AG09319 (cell line): ENCODE results near the gene MYO3A.

Experiments used
- DNase-seq: peaks from one replicate; pipeline ENCODE4 v3.0.0-alpha.2; 2010; ENCODE audit warnings: low read depth; ENCODE audit errors: extremely low read depth
- TF ChIP-seq, protein P1 (sequence below): IDR thresholded peaks from 2 replicates; pipeline ENCODE4 v1.5.1; 2011; ENCODE audit warnings: low read depth, mild to moderate bottlenecking, inconsistent platforms, low read length, moderate library complexity

MYO3A gene

DNA sequence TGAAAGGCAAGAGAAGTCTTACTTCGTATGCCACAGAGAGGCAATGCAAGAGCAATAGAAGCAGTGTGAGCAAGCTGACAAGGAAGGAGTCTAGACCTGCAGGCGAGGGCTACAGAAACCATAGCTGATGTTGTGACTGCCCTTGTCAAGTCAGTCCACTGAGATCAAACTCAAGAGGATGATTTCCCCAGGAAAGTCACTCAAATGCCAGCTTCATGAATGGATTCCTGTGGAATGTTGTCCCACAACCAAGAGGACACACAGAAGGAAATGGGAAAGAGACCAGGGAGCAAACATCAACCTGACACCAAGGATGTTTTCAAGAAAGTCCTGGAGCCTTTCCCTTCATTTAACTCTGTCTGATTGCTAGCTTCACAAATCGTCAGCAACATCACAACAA, 204.6 kb downstream of the MYO3A start:
- TF ChIP-seq, protein P1, sequence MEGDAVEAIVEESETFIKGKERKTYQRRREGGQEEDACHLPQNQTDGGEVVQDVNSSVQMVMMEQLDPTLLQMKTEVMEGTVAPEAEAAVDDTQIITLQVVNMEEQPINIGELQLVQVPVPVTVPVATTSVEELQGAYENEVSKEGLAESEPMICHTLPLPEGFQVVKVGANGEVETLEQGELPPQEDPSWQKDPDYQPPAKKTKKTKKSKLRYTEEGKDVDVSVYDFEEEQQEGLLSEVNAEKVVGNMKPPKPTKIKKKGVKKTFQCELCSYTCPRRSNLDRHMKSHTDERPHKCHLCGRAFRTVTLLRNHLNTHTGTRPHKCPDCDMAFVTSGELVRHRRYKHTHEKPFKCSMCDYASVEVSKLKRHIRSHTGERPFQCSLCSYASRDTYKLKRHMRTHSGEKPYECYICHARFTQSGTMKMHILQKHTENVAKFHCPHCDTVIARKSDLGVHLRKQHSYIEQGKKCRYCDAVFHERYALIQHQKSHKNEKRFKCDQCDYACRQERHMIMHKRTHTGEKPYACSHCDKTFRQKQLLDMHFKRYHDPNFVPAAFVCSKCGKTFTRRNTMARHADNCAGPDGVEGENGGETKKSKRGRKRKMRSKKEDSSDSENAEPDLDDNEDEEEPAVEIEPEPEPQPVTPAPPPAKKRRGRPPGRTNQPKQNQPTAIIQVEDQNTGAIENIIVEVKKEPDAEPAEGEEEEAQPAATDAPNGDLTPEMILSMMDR, result no peak
- no peak for DNase-seq

DNA sequence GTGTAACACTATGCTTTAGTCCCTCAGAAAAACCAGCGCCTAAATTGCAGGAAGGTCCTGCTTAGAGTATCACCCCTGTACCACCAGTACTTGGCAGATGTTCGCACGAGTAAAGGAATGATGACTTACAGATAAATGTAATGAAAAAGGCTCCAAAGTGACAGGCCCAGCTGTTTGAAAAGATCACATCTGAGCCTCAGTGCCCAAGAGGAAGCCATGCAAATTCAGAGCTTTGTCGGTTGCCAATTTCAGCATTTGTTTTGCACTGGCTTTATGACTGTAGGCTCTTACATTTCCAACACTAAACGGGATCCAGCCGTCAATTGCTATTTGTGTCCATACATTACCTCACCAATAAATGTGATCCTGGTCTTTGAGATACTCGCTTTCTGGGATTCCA, 222.0 kb downstream of the MYO3A start:
- no peak for DNase-seq
- TF ChIP-seq, protein P1, result no peak

DNA sequence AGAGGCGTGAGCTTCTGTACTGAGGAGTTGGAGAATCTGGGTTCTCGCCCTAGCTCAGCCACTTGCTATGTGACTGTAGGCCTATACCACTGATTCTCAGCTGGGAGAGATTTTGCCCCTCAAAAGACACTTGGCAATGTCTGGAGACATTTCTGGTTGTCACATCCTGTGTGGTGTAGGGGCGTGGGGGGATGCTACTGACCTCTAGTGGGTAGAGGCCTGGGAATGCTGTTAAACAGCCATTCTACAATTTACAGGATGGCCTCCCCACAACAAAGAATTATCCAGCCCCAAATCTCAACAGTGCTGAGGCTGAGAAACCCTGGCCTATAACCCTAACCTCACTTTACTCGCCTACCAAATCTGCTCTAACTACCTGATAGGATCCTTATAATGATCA, 223.7 kb downstream of the MYO3A start:
- DNase-seq, result no peak
- TF ChIP-seq, protein P1, result no peak

DNA sequence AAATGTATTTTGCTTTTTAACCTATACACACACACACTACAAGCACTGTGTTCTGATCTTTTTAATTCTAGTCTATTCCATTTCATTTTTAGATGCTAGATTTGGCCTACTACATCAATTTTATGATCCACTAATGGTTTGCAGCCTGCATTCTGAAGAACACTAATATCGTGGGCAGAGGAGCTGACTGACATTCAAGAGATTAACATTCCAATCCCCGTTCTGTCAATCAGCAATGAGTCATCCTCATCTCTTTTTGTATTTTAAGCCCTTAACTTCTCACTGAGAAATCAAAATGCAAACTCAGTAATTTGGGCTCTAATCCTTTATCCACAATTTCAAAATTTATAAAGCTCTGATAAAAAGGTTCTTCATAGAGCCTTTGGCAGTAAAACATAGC, 235.4 kb downstream of the MYO3A start:
- DNase-seq, result no peak
- TF ChIP-seq, protein P1, result no peak

DNA sequence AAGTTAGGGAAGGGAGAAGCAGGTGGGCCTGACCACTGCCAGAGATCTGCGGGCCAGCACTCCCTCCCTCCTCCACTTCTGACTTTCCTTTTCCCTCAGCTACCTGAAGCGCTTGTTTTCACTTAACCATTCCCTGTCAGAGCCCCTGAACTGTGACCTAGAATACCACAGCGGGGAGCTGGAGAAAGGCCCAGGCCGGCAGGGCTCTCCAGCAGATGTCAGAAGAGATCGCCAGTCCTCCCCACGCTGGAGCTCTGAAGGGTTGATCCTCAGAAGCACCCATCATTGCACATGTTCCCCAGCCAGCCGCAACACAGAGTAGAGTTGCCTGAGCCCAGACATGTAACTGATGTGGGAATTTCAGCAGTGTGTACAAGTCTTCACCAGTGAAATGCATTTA, 238.1 kb downstream of the MYO3A start:
- no peak for DNase-seq
- TF ChIP-seq, protein P1, result no peak

DNA sequence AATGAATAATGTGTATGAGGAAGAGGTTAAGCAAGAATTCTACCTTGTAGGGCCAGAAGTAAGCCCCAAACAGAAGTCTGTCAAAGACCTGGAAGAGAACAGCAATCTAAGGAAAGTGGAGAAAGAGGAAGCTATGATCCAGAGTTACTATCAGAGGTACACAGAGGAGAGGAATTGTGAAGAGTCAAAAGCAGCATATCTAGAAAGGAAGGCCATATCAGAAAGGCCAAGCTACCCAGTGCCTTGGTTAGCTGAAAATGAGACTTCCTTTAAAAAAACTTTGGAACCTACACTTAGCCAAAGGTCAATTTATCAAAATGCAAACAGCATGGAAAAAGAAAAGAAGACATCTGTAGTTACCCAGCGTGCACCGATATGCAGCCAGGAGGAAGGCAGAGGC, 239.8 kb downstream of the MYO3A start:
- TF ChIP-seq, protein P1, result no peak

DNA sequence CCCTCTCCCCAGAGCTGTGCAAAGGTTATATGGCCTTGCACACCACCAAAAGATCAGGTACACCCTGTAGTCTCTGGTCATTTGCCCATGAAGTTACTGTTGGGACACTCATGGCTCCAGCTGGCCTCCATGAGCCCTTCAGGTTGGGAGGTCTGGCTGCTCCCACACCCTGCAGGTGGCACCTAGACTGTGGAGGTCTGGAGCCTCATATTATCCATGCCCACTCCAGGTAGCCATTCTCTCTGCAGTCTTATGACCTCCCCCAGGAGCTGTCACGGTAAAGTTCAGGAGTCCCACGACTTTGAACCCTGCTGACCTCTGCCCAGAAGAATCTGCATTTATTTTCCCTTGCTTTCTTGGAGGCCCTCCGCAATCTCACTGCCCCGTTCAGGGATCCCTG, 243.3 kb downstream of the MYO3A start:
- no peak for DNase-seq
- TF ChIP-seq, protein P1, result no peak

More for the DNA sequence above, 239.8 kb downstream of the MYO3A start:
- no peak for DNase-seq
